ENCODE results near the gene ILKAP.

ILKAP gene

DNA sequence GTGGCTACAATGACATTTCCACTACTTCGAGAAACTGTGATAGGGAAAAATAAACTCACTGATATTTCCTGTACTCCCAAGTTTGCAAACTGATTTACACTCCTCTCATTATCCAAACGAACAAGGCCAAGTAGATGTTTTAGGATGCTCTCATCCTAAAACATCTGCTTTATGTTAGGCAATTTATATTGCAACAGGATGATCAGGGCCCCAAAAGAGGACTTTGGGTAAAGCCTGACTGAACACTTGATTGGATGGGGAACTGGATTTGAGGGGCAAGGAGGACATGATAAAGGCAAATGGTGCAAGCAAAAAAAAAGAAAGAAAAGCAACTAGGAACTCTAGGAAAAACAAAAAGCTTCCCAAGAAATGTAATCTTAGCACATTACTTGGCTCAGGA is 38.5 kb upstream of the ILKAP start:
- no peak for DNase-seq (ENCODE audit: extremely low read depth, insufficient read length)
- peaks cover 1% of the 10 kb centered on the region; the same call in 1 of the 2 replicates for H3K36me3 ChIP-seq (ENCODE audit: control insufficient read depth, insufficient read depth, low read length)
- no peaks in the 10 kb centered on the region; the same call in 1 of the 2 replicates for H3K27me3 ChIP-seq (replicated peaks; ENCODE audit: control insufficient read depth, insufficient read depth, low read length)
- no peak overlapping the region for H3K4me3 ChIP-seq (replicated peaks; ENCODE audit: low read depth, low read length)
- TF ChIP-seq, protein P1, sequence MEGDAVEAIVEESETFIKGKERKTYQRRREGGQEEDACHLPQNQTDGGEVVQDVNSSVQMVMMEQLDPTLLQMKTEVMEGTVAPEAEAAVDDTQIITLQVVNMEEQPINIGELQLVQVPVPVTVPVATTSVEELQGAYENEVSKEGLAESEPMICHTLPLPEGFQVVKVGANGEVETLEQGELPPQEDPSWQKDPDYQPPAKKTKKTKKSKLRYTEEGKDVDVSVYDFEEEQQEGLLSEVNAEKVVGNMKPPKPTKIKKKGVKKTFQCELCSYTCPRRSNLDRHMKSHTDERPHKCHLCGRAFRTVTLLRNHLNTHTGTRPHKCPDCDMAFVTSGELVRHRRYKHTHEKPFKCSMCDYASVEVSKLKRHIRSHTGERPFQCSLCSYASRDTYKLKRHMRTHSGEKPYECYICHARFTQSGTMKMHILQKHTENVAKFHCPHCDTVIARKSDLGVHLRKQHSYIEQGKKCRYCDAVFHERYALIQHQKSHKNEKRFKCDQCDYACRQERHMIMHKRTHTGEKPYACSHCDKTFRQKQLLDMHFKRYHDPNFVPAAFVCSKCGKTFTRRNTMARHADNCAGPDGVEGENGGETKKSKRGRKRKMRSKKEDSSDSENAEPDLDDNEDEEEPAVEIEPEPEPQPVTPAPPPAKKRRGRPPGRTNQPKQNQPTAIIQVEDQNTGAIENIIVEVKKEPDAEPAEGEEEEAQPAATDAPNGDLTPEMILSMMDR (IDR thresholded peaks at IDR 0.05; ENCODE audit: insufficient read depth, low read length, poor library complexity, severe bottlenecking): no peak

DNA sequence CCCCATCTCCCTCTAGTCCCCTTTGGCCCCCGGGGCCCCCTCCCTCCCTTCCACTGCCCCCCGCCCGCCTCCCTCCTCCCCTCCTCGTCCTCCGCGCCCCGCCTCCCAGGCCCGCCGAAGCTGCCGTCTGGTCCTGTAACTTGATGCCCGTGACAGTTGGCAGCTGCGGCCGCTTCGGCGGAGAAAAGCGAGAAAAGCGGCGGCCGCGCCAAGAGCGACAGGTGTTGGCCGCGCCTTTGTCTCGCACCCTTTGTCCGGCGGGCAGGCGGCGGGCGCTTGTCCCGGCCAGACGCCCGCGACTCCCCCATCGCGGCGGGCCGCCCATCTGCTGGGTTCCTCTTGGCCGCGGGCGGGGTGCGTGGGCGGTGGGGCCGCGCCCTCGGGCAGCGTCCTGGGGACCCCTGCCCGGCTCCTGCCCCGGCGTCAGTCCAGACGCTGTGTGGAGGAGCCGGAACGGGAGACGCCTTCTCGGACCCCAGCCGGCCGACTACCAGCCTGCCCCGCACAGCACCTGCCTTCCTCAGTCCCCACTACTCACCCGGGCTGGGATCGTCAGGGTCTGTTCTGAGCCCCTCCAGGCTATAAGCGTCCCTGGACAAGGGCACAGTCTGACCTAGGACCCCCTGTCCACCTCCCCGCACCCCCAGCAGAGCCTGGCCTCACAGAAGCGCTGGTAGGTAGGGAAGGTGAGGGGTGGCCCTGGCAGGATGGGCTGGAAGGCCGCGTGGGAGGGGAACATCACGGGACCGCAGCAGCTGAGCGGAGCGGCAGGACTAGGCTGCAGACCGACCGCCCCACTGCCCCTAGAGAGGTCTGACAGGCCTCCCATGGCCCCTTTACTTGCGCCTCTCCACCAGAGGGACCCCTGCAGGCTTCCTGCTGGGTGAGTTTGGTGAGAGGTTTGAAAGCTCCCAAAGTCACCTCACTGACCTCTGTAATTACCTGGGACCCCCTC is 37.5 kb upstream of the ILKAP start:
- DNase-seq (ENCODE audit: extremely low read depth, insufficient read length): peak; percentile 58
- TF ChIP-seq, protein P1 (IDR thresholded peaks at IDR 0.05; ENCODE audit: insufficient read depth, low read length, poor library complexity, severe bottlenecking): no peak
- Histone ChIP-seq H3K36me3 (ENCODE audit: control insufficient read depth, insufficient read depth, low read length) (peaks cover 1% of the 10 kb centered on the region; the same call in 1 of the 2 replicates), H3K27me3 (replicated peaks; ENCODE audit: control insufficient read depth, insufficient read depth, low read length) (no peaks in the 10 kb centered on the region; the same call in 1 of the 2 replicates), H3K4me3 (replicated peaks; ENCODE audit: low read depth, low read length) (no peak overlapping the region; the same call in 1 of the 2 replicates)

DNA sequence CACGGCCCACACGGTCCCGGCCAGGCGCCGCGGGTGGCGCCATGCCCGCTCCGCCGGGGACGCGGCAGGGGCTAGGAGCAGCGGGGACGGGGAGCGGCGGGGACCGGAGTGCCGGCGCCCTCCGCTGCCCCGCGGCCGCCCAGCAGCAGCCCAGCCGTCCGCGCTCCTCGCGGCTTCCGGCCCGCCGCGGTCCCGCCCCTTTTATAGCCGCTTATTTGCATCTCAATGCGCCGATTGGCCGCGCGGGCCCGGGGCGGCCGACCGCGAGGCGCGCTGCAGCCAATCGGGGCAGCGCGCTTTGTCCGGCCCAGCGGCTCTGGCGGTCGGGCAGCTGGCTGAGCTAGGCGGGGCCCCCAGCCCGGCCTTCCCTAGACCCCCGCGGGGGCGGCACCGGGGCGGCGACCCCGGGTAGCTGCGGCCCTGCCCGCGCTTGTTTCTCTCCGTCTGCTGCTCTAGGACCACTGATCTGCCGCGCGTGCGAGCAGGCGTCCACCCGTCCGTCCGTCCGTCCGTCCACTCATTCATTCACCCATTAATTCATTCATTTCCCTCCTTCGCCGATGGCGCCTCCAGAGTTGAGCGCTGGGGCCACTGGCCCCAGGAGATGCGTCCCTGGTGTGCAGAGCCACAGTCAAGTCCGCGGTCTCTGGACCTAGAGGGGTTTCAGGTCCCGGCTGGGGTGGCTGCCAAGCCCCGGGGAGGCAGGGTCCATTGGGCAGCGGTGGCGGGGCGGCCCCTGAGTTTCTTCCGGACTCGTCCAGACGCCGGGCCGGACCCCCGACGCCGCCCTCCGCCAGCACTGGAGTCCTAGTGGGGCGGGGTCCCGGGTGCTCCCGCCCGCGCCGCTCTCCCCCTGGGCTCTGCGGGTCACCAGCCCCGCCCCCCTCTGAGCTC is 36.6 kb upstream of the ILKAP start, which contains the start of gene HES6:
Gene HES6 (minus strand): TSS at position 176 of the 894 bp plus-strand sequence. CDS start 133 bp downstream, at position 43.
- Histone ChIP-seq H3K4me3 (replicated peaks; ENCODE audit: low read depth, low read length) (peak within 1 kb of the TSS; percentile 61), H3K36me3 (ENCODE audit: control insufficient read depth, insufficient read depth, low read length) (peaks cover 1% of the 10 kb centered on the region; the same call in 1 of the 2 replicates), H3K27me3 (replicated peaks; ENCODE audit: control insufficient read depth, insufficient read depth, low read length) (no peaks in the 10 kb centered on the region; the same call in 1 of the 2 replicates)
- TF ChIP-seq, protein P1 (IDR thresholded peaks at IDR 0.05; ENCODE audit: insufficient read depth, low read length, poor library complexity, severe bottlenecking): no peak
- DNase-seq (ENCODE audit: extremely low read depth, insufficient read length): peak; percentile 91

GRCh38 chr2:238239543-238239862 is 36.0 kb upstream of the ILKAP start:
- TF ChIP-seq, protein P1 (IDR thresholded peaks at IDR 0.05; ENCODE audit: insufficient read depth, low read length, poor library complexity, severe bottlenecking): no peak
- Histone ChIP-seq H3K36me3 (ENCODE audit: control insufficient read depth, insufficient read depth, low read length) (peaks cover 1% of the 10 kb centered on the region; the same call in 1 of the 2 replicates), H3K4me3 (replicated peaks; ENCODE audit: low read depth, low read length) (peak overlapping the region; percentile 61), H3K27me3 (replicated peaks; ENCODE audit: control insufficient read depth, insufficient read depth, low read length) (no peaks in the 10 kb centered on the region; the same call in 1 of the 2 replicates)
- DNase-seq (ENCODE audit: extremely low read depth, insufficient read length): no peak

DNA sequence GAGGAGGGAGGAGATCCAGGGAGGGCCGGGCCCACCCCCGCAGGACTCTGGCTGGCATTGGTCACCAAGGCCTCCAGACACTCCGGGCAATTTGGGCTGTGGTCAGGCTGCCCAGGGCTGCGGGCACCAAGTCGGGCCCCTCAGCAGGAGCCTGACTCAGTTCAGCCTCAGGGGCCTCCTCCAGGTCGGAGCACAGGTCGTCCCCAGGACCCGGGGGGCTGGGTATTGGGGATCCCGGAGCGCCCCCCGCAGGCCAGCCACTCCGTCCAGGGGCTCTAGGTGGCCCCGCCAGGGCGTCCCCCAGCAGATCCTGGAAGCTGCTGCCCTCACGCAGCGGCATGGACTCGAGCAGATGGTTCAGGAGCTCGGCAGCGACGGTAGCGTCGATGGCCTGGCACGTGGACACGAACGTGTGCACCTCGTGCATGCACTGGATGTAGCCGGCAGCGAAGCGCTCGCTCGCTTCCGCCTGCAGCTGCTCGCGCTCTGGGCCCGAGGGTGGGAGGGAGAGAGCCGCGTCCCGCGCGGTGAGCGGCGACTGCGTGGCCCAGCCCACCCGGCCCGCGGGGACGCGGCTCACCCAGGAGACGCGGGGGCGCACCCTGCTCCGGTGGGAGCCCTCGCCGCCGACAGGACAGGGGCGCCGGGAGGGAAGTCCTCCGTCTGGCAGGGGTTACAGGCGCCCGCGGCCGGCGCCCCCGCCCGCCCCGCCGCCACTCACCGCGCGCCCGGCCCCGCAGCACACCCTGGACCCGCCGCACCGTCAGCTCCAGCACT is 35.5 kb upstream of the ILKAP start:
- TF ChIP-seq, protein P1 (IDR thresholded peaks at IDR 0.05; ENCODE audit: insufficient read depth, low read length, poor library complexity, severe bottlenecking): peak; percentile 10
- Histone ChIP-seq H3K36me3 (ENCODE audit: control insufficient read depth, insufficient read depth, low read length) (peaks cover 1% of the 10 kb centered on the region; the same call in 1 of the 2 replicates), H3K4me3 (replicated peaks; ENCODE audit: low read depth, low read length) (no peak overlapping the region), H3K27me3 (replicated peaks; ENCODE audit: control insufficient read depth, insufficient read depth, low read length) (no peaks in the 10 kb centered on the region; the same call in 1 of the 2 replicates)
- no peak for DNase-seq (ENCODE audit: extremely low read depth, insufficient read length)
